WERI-Rb-1 (cell line): Measurements from ENCODE around the gene RSBN1L.

Experiments
- DNase-seq: peaks from one replicate; pipeline ENCODE4 v3.0.0-alpha.2; 2020
- H3K27ac ChIP-seq: fragments of 250-450 bp; sonication (Bioruptor Pico); 2 replicates; pipeline ENCODE4 v1.5.1; 2020; ENCODE audit warnings: mild to moderate bottlenecking, moderate library complexity
- H3K27me3 ChIP-seq: fragments of 250-450 bp; sonication (Bioruptor Pico); 2 replicates; pipeline ENCODE4 v1.5.1; 2021; ENCODE audit warnings: mild to moderate bottlenecking, low read depth, moderate library complexity; ENCODE audit not compliant: insufficient read depth, severe bottlenecking
- H3K36me3 ChIP-seq: fragments of 250-450 bp; sonication (Bioruptor Pico); 2 replicates; pipeline ENCODE4 v1.5.1; 2020; ENCODE audit warnings: mild to moderate bottlenecking, moderate library complexity
- H3K4me3 ChIP-seq: 2 replicates; pipeline ENCODE4 v1.5.1; 2011; ENCODE audit warnings: low read depth, mild to moderate bottlenecking, control low read depth, low read length
- H3K9me3 ChIP-seq: fragments of 250-450 bp; sonication (Bioruptor Pico); 2 replicates; pipeline ENCODE4 v1.5.1; 2021; ENCODE audit warnings: mild to moderate bottlenecking, moderate library complexity; ENCODE audit not compliant: severe bottlenecking
- CTCF ChIP-seq: IDR thresholded peaks from 2 replicates; pipeline ENCODE4 v1.5.1; 2011; ENCODE audit warnings: low read depth, mild to moderate bottlenecking, control low read depth, inconsistent platforms, low read length

RSBN1L gene

DNA sequence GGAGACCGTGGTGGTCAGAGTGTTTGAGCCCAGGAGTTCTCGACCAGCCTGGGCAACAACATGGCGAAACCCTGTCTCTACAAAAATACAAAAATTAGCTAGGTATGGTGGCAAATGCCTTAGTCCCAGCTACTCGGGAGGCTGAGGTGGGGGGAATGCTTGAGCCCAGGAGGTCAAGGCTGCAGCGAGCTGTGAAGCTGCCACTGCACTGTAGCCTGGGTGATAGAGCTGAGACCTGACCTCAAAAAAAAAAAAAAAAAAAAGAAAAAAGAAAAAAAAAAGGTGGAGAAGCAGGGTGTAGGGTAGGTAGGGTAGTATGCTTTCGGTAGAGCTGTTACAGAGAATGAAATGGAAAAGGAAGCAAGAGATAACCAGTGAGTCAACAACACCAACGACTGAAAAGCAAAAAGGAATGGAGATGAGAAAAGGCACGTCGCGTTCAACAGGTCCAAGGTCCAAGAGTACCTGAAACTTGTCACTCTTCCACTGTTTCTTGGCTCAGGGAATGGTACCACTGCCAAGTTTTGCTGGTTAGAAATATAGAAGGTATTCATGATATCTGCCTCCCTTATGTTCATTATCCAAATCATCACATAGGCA lies 4.3 kb upstream of the RSBN1L start:
- DNase-seq, result no peak
- H3K36me3 ChIP-seq, result peaks cover 25% of the 10 kb centered on the region
- no peaks in the 10 kb centered on the region for H3K27me3 ChIP-seq
- no peaks in the 10 kb centered on the region for H3K9me3 ChIP-seq
- no peak overlapping the region for H3K4me3 ChIP-seq
- no peak overlapping the region for H3K27ac ChIP-seq
- no peak for TF ChIP-seq CTCF

GRCh38 chr7:77693830-77694583 lies 2.3 kb upstream of the RSBN1L start:
- no peak overlapping the region for H3K4me3 ChIP-seq
- peaks cover 23% of the 10 kb centered on the region for H3K36me3 ChIP-seq
- no peak for DNase-seq
- TF ChIP-seq CTCF, result no peak
- no peak overlapping the region for H3K27ac ChIP-seq
- H3K27me3 ChIP-seq, result no peaks in the 10 kb centered on the region
- H3K9me3 ChIP-seq, result no peaks in the 10 kb centered on the region

DNA sequence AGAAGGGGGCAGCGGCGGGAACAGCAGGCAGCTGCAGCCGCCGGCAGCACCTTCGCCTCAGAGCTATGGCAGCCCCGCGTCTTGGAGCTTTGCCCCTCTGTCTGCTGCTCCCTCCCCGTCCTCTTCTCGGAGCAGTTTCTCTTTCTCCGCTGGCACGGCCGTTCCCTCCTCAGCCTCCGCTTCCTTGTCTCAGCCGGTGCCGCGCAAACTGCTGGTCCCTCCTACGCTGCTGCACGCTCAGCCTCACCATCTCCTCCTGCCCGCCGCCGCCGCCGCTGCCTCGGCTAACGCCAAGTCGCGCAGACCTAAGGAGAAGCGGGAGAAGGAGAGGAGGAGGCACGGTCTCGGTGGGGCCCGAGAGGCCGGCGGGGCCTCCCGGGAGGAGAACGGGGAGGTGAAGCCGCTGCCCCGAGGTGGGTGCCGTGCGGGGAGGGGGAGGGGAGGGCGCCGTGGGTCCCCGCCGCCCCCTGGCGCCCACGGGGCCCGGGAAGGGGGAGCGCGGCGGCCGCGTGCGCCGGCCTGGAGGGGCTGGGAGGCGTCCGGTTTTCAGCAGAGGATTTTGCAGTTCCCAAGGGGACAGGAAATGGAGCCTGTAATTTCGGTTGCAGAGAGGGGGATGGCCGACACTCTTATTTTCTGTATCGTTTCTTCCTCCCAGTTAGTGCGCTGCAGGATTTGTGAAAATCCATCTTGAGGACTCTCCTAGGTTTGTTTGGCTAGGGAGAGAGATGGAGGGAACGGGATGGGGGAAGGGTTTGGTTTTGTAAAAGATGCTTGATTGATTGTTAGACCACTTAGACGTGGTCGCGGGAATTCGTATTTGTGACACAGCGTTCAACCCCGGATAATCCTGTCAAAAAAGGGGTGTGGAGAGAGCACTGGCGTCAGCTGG lies 630 bp downstream of the RSBN1L start:
- Histone ChIP-seq H3K27me3 (no peaks in the 10 kb centered on the region), H3K4me3 (peak overlapping the region; percentile 76), H3K36me3 (peaks cover 18% of the 10 kb centered on the region), H3K27ac (peak overlapping the region; percentile 99), H3K9me3 (no peaks in the 10 kb centered on the region)
- peak; percentile 75 for DNase-seq
- TF ChIP-seq CTCF, result no peak

- H3K27ac ChIP-seq, result peak overlapping the region; percentile 99
- no peak for DNase-seq
- H3K27me3 ChIP-seq, result no peaks in the 10 kb centered on the region
Measured at GRCh38 chr7:77697535-77697831, 1.2 kb downstream of the RSBN1L start.

GRCh38 chr7:77698042-77698625 lies 1.9 kb downstream of the RSBN1L start:
- no peaks in the 10 kb centered on the region for H3K27me3 ChIP-seq
- peaks cover 19% of the 10 kb centered on the region for H3K36me3 ChIP-seq
- no peaks in the 10 kb centered on the region for H3K9me3 ChIP-seq
- peak overlapping the region; percentile 76 for H3K4me3 ChIP-seq
- no peak for TF ChIP-seq CTCF
- DNase-seq, result no peak
- peak overlapping the region; percentile 99 for H3K27ac ChIP-seq

More at GRCh38 chr7:77697535-77697831, 1.2 kb downstream of the RSBN1L start:
- TF ChIP-seq CTCF, result no peak
- Histone ChIP-seq H3K36me3 (peaks cover 19% of the 10 kb centered on the region), H3K9me3 (no peaks in the 10 kb centered on the region), H3K4me3 (peak overlapping the region; percentile 76)
